Ovary (tissue), 3 donors: ENCODE data around the gene DHX29.

Source experiments
- EP300 ChIP-seq: sonication (generic); formaldehyde crosslinking; IDR thresholded peaks from one replicate; pipeline ENCODE4 v1.6.1; 2017; ENCODE audit warnings: antibody characterized with exemption
- POLR2A ChIP-seq: fragments of 450-650 bp; IDR thresholded peaks from one replicate; pipeline ENCODE4 v1.6.1; 2017; ENCODE audit warnings: antibody characterized with exemption, mild to moderate bottlenecking, moderate library complexity
- TF ChIP-seq, protein P1 (sequence below), 3 donors: fragments of 450-650 bp in 2 of 3; fragments of 200-600 bp in 1 of 3; IDR thresholded peaks; one replicate each; pipeline versions ENCODE4 v1.5.1 to v1.8.0; 2016 to 2022; ENCODE audit warnings: antibody characterized with exemption in 3 of 3, mild to moderate bottlenecking in 1 of 3
- donor health status: DM: no; HTN: no; CAD: no.

- TF ChIP-seq, protein P1, sequence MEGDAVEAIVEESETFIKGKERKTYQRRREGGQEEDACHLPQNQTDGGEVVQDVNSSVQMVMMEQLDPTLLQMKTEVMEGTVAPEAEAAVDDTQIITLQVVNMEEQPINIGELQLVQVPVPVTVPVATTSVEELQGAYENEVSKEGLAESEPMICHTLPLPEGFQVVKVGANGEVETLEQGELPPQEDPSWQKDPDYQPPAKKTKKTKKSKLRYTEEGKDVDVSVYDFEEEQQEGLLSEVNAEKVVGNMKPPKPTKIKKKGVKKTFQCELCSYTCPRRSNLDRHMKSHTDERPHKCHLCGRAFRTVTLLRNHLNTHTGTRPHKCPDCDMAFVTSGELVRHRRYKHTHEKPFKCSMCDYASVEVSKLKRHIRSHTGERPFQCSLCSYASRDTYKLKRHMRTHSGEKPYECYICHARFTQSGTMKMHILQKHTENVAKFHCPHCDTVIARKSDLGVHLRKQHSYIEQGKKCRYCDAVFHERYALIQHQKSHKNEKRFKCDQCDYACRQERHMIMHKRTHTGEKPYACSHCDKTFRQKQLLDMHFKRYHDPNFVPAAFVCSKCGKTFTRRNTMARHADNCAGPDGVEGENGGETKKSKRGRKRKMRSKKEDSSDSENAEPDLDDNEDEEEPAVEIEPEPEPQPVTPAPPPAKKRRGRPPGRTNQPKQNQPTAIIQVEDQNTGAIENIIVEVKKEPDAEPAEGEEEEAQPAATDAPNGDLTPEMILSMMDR (IDR thresholded peaks at IDR 0.05), result no peak
- TF ChIP-seq EP300 (no peak), POLR2A (no peak)
These were observed 25.5 kb upstream of the DHX29 start for GRCh38 chr5:55333017-55333416.
